Smooth muscle cell (in vitro differentiated cells): ENCODE data around the gene PIWIL4. TPM values are rescaled to one million over a fixed set of nuclear protein-coding genes. Genes with fewer than 3 reads are reported as not detected.

Experiments used
- DNase-seq: peaks from one replicate; lab custom pipeline; 2025; ENCODE audit not compliant: unreplicated experiment; lab: John Stamatoyannopoulos, UW
- H2AFZ ChIP-seq: fragments of 200-600 bp; sonication (generic); 2 replicates; pipeline ENCODE4 v1.6.0; 2016; ENCODE audit warnings: antibody characterized with exemption, low read depth, mild to moderate bottlenecking
- H3F3A ChIP-seq: fragments of 200-600 bp; sonication (generic); 2 replicates; pipeline ENCODE4 v1.6.0; 2017; ENCODE audit warnings: antibody characterized with exemption, low read depth
- H3K27ac ChIP-seq: fragments of 200-600 bp; sonication (generic); 2 replicates; pipeline ENCODE4 v1.5.1; 2016; ENCODE audit warnings: low read depth, mild to moderate bottlenecking
- H3K27me3 ChIP-seq: fragments of 200-600 bp; sonication (generic); 2 replicates; pipeline ENCODE4 v1.6.1; 2016; ENCODE audit warnings: low read depth, mild to moderate bottlenecking
- H3K36me3 ChIP-seq: fragments of 200-600 bp; sonication (generic); 2 replicates; pipeline ENCODE4 v1.5.1; 2016; ENCODE audit warnings: low read depth
- H3K4me1 ChIP-seq: fragments of 200-600 bp; sonication (generic); 2 replicates; pipeline ENCODE4 v1.5.1; 2016; ENCODE audit warnings: low read depth
- H3K4me2 ChIP-seq: fragments of 200-600 bp; sonication (generic); 2 replicates; pipeline ENCODE4 v1.6.0; 2016; ENCODE audit warnings: mild to moderate bottlenecking
- H3K4me3 ChIP-seq: fragments of 200-600 bp; sonication (generic); 2 replicates; pipeline ENCODE4 v1.5.1; 2016; ENCODE audit warnings: mild to moderate bottlenecking
- H3K79me2 ChIP-seq: fragments of 200-600 bp; sonication (generic); 2 replicates; pipeline ENCODE4 v1.6.0; 2016; ENCODE audit warnings: low read depth, mild to moderate bottlenecking
- H3K9ac ChIP-seq: fragments of 200-600 bp; sonication (generic); 2 replicates; pipeline ENCODE4 v1.6.0; 2016; ENCODE audit warnings: low read depth
- H3K9me3 ChIP-seq: fragments of 200-600 bp; sonication (generic); replicated peaks from 2 replicates; pipeline ENCODE4 v1.5.1; 2016; ENCODE audit warnings: low read depth
- H4K20me1 ChIP-seq: fragments of 200-600 bp; sonication (generic); 2 replicates; pipeline ENCODE4 v1.6.0; 2016; ENCODE audit warnings: low read depth
- WGBS: methylation state at CpG from one replicate; pipeline ENCODE4 v1.1.7; 2016; ENCODE audit warnings: low lambda C conversion rate; 5-methylcytosine and 5-hydroxymethylcytosine counted together
- polyA plus RNA-seq: library from polyadenylated mRNA; unstranded; fragments of >200 nt; fragmentation: Nextera tagmentation; extraction: Ambion mirVana; gene quantifications from 2 replicates; pipeline ENCODE4 v1.2.1, GENCODE V29; 2016
- total RNA-seq: library from RNA; depleted of rRNA; stranded (reverse); fragments of >200 nt; gene quantifications from 2 replicates; pipeline ENCODE4 v1.2.3, GENCODE V29; 2014
- TF ChIP-seq, protein P1 (sequence below): fragments of 200-600 bp; sonication (generic); IDR thresholded peaks from 2 replicates; pipeline ENCODE4 v1.5.1; 2017; ENCODE audit warnings: borderline replicate concordance, mild to moderate bottlenecking, antibody characterized with exemption; ENCODE audit not compliant: insufficient read depth, poor library complexity, severe bottlenecking

The PIWIL4 gene
- total and polyA plus RNA-seq, 2 experiments from 2014 or later = 0.88 to 3.1 TPM

DNA sequence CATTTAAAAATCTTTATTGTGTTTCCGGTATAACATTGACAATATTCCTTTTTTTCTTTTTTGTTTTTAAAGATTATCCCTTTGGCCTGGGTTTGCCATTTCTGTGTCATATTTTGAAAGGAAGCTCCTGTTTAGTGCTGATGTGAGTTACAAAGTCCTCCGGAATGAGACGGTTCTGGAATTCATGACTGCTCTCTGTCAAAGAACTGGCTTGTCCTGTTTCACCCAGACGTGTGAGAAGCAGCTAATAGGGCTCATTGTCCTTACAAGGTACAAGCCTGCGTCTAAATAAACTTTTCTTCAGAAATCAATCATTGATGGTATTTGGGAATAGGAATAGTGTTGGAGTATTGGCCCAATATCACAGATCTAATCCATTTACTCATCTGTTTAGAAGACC is 19.8 kb downstream of the PIWIL4 start:
- WGBS = 38% methylated on average over 5 of the region's 5 CpGs
- DNase-seq = no peak
- TF ChIP-seq, protein P1, sequence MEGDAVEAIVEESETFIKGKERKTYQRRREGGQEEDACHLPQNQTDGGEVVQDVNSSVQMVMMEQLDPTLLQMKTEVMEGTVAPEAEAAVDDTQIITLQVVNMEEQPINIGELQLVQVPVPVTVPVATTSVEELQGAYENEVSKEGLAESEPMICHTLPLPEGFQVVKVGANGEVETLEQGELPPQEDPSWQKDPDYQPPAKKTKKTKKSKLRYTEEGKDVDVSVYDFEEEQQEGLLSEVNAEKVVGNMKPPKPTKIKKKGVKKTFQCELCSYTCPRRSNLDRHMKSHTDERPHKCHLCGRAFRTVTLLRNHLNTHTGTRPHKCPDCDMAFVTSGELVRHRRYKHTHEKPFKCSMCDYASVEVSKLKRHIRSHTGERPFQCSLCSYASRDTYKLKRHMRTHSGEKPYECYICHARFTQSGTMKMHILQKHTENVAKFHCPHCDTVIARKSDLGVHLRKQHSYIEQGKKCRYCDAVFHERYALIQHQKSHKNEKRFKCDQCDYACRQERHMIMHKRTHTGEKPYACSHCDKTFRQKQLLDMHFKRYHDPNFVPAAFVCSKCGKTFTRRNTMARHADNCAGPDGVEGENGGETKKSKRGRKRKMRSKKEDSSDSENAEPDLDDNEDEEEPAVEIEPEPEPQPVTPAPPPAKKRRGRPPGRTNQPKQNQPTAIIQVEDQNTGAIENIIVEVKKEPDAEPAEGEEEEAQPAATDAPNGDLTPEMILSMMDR = no peak
- Histone ChIP-seq H3K4me1 (peaks cover 11% of the 10 kb centered on the region), H3K27me3 (no peaks in the 10 kb centered on the region), H3K36me3 (no peaks in the 10 kb centered on the region), H3F3A (no peaks in the 10 kb centered on the region), H4K20me1 (no peaks in the 10 kb centered on the region), H3K9ac (no peak overlapping the region), H2AFZ (peak overlapping the region; percentile 18), H3K4me2 (peak overlapping the region; percentile 58), H3K79me2 (no peaks in the 10 kb centered on the region), H3K4me3 (no peak overlapping the region), H3K9me3 (no peaks in the 10 kb centered on the region), H3K27ac (peak overlapping the region; percentile 69)

DNA sequence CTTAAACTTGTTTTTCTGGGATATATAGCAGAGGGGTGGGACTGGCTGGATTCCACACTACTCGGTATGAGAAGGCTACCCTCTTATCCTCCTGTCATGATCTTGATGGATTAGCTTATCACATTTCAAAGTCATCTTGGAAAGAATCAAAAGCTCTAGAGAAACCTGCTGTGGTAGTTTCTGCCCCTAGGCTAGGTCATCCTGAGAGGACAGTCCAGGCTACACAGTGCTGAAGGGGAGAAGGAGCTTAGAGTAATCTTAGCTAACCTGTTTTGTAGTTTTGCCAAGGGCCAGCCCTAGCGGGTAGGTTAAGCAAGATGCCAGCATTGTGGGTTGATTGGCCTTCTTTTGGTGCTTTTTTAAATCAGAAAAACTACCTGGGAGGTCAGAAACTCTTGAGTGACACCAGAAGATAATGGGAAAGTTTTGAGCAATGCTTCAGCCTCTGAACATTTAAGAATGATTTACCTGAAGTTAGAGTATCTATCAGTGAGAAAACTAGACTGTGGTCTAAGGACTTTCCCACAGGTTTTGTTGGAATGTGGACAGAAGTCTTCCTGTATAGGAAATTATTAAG is 21.3 kb downstream of the PIWIL4 start:
- no peak overlapping the region for H2AFZ ChIP-seq
- WGBS = 50% methylated on average over 2 of the region's 2 CpGs
- no peak overlapping the region for H3K4me3 ChIP-seq
- no peak overlapping the region for H3K27ac ChIP-seq
- H3K27me3 ChIP-seq = no peaks in the 10 kb centered on the region
- DNase-seq = no peak
- no peaks in the 10 kb centered on the region for H3K9me3 ChIP-seq
- H3K4me1 ChIP-seq = peaks cover 7% of the 10 kb centered on the region
- no peaks in the 10 kb centered on the region for H3K36me3 ChIP-seq
- no peak overlapping the region for H3K9ac ChIP-seq
- no peak overlapping the region for H3K4me2 ChIP-seq
- TF ChIP-seq, protein P1 = no peak
- H3F3A ChIP-seq = no peaks in the 10 kb centered on the region
- H4K20me1 ChIP-seq = no peaks in the 10 kb centered on the region
- no peaks in the 10 kb centered on the region for H3K79me2 ChIP-seq

DNA sequence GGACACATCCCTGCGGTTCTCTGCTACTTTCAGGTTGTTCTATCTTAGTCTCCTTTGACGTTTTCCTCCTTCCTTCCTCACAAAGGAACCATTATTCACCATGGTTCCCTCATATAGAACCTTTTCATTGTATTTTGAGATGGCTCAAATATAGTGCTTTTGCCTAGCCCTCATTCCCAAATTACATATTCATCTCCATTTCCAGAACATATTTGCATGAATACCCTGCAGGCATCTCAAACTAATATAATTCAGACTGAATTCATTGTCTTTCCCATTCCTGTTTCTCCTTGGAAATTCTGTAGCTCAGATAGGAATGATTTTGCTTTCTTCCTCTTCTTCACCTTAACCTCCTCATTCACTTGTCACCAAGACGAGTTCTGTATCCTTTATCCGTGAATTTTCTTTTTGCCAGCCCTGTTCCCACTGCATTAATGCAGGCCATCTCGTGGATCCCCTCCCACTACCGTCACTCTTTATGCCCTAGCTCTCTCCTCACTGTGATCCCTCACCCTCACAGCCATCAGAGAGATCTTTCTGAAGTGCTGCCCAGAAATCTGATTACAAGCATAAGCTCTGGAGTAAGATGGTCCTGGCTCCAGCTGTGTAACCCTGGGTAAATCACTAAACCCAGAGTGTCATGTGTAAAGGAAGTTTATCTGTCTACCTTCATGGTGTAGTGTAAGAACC is 23.3 kb downstream of the PIWIL4 start:
- Histone ChIP-seq H3K27ac (no peak overlapping the region), H3K9me3 (no peaks in the 10 kb centered on the region), H3K36me3 (no peaks in the 10 kb centered on the region), H3K9ac (no peak overlapping the region), H4K20me1 (no peaks in the 10 kb centered on the region), H3K4me2 (no peak overlapping the region), H3K4me3 (no peak overlapping the region), H3F3A (no peaks in the 10 kb centered on the region), H3K79me2 (no peaks in the 10 kb centered on the region), H3K4me1 (peaks cover 7% of the 10 kb centered on the region), H3K27me3 (no peaks in the 10 kb centered on the region), H2AFZ (no peak overlapping the region)
- WGBS = 86% methylated on average over 6 of the region's 6 CpGs
- DNase-seq = no peak
- TF ChIP-seq, protein P1 = no peak

DNA sequence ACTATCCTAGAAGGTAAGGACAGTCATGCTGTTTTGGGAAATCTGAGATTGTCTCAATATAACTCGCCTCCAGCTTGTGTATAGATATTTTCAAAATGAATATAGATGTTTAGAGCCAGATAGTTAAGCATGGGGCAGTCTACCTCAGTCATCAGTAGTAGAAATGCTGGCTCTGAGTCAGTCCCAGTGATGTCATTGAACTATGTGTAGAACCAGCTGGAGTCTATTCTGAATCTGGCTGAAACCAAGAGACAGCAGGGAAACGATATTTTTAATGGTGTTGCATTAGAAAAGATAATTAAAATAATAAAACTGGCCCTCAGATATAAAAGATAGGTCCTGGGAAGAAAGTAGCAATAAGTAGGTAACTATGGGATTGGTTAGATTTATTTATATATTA is 25.9 kb downstream of the PIWIL4 start:
- Histone ChIP-seq H3F3A (no peaks in the 10 kb centered on the region), H3K4me1 (no peaks in the 10 kb centered on the region), H3K9me3 (no peaks in the 10 kb centered on the region), H3K36me3 (no peaks in the 10 kb centered on the region), H3K79me2 (no peaks in the 10 kb centered on the region), H3K9ac (no peak overlapping the region), H2AFZ (no peak overlapping the region), H3K4me2 (no peak overlapping the region), H3K27me3 (no peaks in the 10 kb centered on the region), H4K20me1 (no peaks in the 10 kb centered on the region), H3K4me3 (no peak overlapping the region), H3K27ac (no peak overlapping the region)
- no peak for DNase-seq
- WGBS = 85% methylated on average over 2 of the region's 2 CpGs
- TF ChIP-seq, protein P1 = no peak
